IPS DF 4.7 (cell line): ENCODE measurements around the gene ARMC6.
"Not testable (repeated sequence)": the region's sequence is repeated elsewhere in the genome, so short reads cannot be mapped to it uniquely, and the experiment has no call there.

ENCODE experiments used
- DNase-seq: peaks from one replicate; pipeline ENCODE4 v3.0.0-alpha.2; 2013; ENCODE audit warnings: low spot score; ENCODE audit errors: extremely low read depth

Gene ARMC6

GRCh38 chr19:19106938-19107337, 73.5 kb downstream of the ARMC6 start:
- DNase-seq: not testable (repeated sequence)

- no peak for DNase-seq
These were observed 74.3 kb downstream of the ARMC6 start for GRCh38 chr19:19107654-19108053.
